DMS153 treated with DMSO at 0.1 percent for 48 hours (cell line): Measurements from ENCODE around the gene CYP2D6.
"Not testable (repeated sequence)": the region's sequence is repeated elsewhere in the genome, so short reads cannot be mapped to it uniquely, and the experiment has no call there.

Experiments used
- DNase-seq: peaks from one replicate; lab custom pipeline; 2025; ENCODE audit not compliant: unreplicated experiment; lab: John Stamatoyannopoulos, UW

Gene CYP2D6

DNA sequence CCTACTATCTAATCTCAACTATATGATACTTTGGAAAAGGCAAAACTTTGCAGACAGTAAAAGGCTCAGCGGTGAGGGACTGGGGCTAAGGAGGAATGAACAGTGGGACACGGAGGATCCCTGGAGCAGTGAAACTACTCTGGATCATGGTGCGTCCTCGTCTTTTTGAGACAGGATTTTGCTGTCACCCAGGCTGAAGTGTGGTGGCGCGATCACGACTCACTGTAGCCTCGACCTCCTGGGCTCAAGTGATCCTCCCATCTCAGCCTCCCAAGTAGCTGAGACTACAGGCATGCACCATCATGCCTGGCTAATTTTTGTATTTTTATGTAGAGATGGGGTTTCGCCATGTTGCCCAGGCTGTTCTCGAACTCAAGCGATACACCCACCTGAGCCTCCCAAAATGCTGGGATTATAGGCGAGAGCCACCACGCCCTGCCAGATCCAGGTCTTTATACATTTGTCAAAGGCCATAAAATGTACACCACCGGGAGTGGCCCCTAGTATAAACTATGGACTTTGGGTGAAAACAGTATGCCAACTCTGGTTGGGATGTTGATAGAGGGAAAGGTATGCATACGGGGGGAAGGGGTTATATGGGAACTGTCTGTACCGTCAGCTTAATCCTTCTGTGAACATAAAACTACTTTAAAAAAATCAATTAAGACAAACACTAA lies 28.0 kb upstream of the CYP2D6 start:
- no peak for DNase-seq

DNA sequence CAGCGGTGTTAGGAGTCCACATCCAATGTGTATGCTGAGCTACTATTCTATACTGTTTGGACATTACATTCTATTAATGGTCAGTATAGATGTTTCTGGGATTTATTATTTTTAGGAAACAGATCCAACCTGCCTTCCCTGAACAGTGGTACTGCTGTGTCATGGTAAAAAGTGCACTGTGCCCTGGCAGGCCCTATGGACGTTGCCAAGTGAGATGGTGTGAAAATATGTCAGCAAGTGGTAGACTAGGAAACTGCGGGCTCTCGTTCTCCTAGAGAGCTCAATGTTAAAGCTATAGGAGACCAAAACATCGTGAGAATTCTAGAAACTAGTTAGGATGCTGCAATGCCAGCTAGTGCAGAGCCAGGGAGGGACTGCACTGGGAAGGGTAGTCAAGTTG lies 26.0 kb upstream of the CYP2D6 start:
- no peak for DNase-seq

DNA sequence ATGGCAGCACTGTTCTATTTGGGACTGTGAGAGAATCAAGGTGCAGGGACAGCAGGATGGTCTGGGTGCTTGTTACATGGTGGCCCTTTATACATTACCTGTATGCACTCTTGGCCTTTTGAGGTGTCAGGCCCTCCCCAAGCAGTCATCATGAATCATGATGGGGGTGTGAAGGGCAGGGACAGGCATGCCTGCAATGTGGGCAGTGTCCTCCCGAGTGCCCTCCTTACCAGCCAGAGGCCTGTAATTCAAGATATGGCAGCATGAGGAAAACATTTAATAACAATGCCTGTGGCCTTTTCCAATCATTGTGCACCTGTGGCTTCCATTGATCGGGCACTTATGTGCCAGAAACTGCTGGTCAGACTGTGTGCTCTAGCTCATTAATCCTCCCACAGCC lies 25.5 kb upstream of the CYP2D6 start:
- DNase-seq = no peak

DNA sequence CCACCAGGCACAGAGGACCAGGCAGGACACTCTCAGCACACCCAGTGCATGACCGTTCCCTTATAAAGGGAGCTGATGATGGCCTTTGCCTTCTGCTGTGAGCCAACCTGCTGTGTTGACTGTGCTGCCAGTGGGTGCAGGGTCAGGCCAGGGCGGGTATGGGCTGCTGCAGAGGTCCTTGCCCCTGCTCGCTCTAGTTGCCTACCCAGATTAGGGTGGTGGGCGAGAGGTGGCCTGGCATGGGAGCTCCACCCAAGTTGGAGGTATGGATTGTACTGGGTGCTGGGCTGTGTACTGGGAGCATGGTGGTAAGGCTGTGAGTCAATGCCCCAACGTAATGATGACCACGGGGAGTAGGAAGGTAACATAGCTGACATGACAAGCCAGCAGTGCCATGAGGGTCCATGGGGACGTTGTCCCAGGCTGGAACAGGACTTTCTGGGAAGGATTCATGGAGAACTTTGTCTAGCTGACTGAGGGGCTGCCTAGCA lies 24.5 kb upstream of the CYP2D6 start:
- DNase-seq = no peak

DNA sequence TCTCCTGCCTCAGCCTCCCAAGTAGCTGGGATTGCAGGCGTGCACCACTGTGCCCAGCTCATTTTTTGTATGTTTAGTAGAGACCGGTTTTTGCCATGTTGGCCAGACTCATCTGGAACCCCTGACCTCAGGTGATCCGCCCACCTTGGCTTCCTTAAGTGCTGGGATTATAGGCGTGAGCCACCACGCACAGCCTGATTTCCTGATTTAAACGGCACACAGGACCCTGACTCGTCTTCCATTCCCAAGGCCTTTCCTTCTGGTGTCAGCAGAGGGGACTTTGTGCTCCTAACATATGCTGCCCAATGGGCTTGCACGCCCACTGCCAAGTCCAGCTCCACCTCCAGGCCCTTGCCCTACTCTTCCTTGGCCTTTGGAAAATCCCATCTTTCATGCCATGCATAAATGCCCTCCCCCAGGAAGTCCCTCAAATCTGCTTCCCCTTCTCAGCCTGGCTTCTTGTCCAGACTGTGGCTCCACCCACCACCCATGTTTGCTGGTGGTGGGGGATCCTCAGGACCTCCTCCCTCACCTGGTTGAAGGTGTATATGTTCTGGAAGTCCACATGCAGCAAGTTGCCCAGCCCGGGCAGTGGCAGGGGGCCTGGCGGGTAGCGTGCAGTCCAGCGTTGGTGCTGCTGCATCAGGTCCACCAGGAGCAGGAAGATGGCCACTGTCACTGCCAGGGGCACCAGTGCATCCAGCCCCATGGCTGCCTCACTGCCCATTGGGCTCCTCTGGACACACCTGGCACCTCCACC lies 23.9 kb upstream of the CYP2D6 start:
- no peak for DNase-seq

DNA sequence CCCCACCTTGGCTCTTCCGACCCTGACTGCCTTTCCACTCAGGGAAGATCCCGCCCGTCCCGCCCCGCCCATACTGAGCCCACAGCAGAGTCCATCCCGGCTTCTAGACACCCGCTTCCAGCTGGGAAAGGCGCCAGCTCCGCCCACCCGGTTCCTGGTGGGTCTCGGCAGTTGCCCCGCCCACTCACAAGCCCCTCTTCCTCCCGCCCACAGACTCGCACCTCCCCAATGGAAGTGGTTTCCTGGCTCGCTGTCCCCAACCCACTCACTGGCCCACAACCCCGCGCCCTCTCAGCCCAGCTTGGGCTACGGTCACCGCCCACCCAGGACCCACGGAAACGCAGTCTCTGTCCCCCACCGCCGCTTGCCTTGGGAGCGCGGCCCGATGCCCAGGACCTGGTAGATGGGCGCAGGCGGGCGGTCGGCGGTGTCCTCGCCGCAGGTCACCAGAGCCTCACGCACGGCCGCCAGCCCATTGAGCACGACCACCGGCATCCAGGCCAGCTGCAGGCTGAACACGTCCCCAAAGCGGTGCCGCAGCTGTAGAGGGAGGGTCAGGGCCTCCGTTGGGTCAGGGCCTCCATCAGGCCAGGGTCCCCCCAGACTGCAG lies 22.2 kb upstream of the CYP2D6 start:
- no peak for DNase-seq

DNA sequence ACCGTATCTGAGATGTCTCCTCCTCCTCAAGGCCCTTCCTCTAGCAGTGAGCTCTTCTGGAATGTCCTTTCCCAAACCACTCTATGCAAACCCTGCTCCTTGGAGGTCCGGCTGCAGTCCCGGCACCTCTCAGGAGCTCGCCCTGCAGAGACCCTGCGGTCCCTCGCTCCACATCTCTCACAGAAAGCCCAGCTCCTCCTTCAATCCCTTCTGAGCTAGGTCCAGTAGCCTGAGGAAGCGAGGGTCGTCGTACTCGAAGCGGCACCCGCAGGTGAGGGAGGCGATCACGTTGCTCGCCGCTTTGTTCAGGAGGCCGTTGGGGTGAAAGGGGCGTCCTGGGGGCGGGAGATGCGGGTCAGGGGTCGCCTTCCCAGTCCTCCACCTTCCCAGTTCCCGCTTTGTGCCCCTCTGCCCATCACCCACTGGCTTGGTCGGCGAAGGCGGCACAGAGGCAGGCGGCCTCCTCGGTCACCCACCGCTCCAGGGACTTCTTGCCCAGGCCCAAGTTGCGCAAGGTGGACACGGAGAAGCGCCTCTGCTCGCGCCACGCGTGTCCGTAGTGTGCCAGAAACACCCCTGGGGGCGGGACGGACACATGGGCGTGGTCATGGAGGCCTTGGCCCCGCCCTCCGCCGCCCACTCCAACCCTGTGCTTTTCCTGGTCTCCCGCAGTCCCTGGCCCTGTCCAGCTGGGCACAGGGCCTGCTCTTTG lies 21.5 kb upstream of the CYP2D6 start:
- DNase-seq = no peak

DNA sequence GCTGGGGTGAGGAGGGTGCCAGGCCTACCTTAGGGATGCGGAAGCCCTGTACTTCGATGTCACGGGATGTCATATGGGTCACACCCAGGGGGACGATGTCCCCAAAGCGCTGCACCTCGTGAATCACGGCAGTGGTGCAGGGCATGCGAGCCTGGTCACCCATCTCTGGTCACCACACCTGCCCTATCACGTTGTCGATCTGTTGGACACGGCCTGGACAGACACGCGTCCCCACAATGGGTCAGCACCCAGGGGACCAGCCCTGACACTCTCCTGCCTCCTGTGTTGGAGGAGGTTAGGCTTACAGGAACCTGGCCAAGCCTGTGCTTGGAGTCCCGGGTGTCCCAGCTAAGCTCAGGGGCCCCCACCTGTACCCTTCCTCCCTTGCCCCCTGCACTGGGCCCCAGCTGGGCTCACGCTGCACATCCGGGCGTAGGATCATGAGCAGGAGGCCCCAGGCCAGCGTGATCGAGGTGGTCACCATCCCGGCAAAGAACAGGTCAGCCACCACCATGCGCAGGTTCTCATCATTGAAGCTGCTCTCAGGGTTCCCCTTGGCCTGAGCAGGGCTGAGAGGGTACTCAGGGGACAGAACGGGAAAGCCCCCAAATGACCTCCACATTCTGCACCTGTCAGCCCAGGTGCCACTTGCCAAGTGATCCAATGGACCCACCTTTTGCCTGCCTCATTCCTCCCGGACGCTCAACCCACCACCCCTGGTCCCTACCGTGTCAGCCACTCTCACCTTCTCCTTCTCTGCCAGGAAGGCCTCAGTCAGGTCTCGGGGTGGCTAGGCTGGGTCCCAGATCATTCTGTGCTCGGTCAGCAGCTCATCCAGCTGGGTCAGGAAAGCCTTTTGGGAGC lies 20.3 kb upstream of the CYP2D6 start:
- DNase-seq = no peak

DNA sequence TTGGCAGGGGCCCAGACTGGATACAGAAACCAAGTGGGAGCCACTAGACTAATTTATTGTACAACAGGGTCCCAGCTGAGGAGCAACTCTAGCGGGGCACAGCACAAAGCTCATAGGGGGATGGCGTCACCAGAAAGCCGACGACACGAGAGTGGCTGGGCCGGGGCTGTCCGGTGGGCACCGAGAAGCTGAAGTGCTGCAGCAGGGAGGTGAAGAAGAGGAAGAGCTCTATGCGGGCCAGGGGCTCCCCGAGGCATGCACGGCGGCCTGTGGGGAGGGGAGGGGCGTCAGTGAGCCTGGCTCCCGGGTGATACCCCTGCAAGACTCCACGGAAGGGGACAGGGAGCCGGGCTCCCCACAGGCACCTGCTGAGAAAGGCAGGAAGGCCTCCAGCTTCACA lies 19.2 kb upstream of the CYP2D6 start:
- not testable (repeated sequence) for DNase-seq

DNA sequence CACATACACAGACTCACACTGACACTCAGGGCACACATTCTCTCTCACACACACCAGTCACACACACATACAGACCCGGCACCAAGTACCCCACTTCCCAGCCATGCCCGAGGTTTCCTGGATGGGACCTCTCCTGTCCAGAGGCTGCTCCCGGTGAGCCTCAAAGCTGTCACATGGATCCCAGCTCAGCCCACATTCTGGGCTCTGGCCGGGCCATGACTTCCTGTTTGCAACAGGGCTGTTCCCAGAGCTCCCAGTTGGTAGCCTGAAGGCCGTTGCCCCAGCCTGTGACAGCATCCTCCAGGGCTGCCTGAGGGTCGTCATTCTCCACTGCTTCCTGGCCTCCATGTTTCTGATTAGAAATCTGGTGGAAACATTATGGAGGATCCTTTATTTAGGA lies 14.6 kb upstream of the CYP2D6 start:
- DNase-seq = no peak

DNA sequence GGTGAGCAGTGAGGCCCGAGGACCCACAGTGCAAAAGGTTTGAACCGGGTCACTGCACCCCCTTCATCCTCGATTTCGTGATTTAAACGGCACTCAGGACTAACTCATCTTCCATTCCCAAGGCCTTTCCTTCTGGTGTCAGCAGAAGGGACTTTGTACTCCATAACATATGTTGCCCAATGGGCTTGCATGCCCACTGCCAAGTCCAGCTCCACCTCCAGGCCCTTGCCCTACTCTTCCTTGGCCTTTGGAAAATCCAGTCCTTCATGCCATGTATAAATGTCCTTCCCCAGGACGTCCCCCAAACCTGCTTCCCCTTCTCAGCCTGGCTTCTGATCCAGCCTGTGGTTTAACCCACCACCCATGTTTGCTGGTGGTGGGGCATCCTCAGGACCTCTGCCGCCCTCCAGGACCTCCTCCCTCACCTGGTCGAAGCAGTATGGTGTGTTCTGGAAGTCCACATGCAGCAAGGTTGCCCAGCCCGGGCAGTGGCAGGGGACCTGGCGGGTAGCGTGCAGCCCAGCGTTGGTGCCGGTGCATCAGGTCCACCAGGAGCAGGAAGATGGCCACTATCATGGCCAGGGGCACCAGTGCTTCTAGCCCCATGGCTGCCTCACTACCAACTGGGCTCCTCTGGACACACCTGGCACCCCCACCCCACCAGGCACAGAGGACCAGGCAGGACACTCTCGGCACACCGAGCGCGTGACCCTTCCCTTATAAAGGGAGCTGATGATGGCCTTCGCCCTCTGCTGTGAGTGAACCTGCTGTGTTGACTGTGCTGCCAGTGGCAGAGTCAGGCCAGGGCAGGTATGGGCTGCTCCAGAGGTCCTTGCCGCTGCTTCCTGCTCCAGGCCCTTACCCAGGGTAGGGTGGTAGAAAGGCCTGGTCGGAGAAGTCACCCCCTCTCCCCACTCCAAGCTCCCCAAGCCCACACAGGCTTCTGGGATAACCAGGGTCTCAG lies 13.5 kb upstream of the CYP2D6 start:
- DNase-seq = not testable (repeated sequence)

DNA sequence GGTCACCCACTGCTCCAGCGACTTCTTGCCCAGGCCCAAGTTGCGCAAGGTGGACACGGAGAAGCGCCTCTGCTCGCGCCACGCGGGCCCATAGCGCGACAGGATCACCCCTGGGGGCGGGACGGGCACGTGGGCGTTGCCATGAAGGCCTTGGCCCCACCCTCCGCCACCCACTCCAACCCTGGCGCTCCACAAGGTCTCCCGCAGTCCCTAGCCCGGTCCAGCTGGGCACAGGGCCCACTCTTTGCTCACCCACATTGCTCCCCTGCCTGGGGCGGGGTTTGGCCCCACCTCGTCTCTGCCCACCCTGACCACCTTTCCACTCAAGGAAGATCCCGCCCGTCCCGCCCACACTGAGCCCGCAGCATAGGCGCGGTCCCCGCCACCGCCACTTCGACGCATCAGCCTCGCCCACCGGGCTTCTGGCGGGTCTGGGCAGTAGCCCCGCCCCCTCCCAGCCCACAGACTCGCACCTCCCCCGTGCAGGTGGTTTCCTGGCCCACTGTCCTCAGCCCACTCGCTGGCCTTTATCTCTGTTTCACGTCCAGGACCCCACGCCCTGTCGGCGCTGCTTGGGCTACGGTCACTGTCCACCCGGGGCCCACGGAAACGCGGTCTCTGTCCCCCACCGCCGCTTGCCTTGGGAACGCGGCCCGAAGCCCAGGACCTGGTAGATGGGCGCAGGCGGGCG lies 12.3 kb upstream of the CYP2D6 start:
- DNase-seq = no peak

DNA sequence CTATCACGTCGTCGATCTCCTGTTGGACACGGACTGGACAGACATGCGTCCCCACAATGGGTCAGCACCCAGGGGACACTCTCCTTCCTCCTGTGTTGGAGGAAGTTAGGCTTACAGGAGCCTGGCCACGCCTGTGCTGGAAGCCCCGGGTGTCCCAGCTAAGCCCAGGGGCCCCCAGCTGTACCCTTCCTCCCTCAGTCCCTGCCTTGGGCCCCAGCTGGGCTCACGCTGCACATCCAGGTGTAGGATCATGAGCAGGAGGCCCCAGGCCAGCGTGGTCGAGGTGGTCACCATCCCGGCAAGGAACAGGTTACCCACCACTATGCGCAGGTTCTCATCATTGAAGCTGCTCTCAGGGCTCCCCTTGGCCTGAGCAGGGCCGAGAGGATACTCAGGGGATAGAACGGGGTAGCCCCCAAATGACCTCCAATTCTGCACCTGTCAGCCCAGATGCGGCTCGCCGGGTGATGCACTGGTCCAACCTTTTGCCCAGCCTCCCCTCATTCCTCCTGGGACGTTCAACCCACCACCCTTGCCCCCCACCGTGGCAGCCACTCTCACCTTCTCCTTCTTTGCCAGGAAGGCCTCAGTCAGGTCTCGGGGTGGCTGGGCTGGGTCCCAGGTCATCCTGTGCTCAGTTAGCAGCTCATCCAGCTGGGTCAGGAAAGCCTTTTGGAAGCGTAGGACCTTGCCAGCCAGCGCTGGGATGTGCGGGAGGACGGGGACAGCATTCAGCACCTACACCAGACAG lies 10.9 kb upstream of the CYP2D6 start:
- DNase-seq = not testable (repeated sequence)

DNA sequence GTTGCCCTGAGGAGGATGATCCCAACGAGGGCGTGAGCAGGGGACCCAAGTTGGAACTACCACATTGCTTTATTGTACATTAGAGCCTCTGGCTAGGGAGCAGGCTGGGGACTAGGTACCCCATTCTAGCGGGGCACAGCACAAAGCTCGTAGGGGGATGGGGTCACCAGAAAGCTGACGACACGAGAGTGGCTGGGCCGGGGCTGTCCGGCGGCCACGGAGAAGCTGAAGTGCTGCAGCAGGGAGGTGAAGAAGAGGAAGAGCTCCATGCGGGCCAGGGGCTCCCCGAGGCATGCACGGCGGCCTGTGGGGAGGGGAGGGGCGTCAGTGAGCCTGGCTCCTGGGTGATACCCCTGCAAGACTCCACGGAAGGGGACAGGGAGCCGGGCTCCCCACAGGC lies 9.5 kb upstream of the CYP2D6 start:
- not testable (repeated sequence) for DNase-seq

DNA sequence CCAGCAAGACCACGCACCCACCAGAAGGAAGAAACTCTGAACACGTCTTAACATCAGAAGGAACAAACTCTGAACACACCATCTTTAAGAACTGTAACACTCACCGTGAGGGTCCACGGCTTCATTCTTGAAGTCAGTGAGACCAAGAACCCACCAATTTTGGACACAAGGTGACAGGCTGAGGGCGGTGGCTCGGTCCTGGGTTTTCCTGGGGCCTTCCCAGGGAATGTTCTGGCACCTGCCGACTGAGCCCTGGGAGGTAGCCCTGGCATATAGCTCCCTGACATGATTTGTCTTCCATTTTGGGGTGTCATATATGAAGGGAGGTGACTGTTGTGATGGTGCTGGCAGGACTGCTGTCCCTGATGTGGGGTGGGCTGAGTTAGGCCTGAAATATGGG lies 8.9 kb upstream of the CYP2D6 start:
- DNase-seq = not testable (repeated sequence)

DNA sequence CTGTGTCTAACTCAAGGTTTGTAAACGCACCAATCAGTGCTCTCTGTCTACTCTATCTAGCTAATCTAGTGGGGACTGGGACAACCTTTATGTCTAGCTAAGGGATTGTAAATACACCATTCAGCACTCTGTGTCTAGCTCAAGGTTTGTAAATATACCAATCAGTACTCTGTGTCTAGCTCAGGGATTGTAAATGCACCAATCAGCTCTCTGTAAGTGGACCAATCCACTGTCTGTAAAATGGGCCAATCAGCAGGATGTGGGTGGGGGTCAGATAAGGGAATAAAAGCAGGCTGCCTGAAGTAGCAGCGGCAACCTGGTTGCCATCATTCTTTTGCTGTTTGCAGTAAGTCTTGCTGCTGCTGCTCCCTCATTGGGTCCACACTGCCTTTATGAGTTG lies 8.4 kb upstream of the CYP2D6 start:
- DNase-seq = no peak

DNA sequence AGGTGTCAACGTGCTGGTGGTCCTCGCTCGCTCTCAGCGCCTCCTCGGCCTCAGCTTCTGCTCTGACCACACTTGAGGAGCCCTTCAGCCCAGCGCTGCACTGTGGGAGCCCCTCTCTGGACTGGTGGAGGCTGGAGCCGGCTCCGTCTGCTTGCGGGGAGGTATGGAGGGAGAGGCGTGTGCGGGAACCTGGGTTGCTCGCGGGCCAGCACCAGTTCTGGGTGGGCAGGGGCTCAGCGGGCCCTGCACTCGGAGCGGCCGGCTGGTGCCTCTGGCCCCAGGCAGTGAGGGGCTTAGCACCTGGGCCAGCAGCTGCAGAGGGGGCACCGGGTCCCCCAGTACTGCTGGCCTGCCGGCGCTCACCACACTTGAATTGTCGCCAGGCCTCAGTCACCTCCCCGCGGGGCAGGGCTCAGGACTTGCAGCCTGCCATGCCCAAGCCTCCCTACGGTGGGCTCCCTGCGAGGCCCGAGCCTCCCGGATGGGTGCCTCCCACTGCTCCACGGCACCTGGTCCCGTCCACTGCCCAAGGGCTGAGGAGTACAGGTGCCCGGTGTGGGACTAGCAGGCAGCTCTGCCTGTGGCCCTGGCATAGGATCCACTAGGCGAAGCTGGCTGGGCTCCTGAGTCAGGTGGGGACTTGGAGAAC lies 7.6 kb upstream of the CYP2D6 start:
- DNase-seq = no peak

DNA sequence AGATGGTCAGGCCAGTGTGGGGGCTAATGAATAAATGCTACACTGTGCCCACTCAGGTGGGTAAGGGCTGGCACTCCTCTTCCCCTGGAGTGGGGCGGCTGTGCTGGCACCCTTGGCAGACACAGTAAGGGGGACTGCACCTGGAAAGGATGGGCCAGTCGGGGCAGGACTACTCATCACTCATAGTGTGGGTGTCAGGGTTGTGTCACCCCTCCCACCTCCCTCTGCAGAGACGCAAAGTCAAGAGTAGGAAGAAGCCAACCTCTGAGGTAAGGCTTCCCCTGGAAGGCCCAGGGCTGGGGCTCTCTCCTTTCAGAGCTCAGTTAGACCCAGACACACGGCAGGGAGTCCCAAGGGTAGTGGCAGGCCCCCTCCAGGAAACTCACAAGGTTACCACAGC lies 5.1 kb upstream of the CYP2D6 start:
- DNase-seq = not testable (repeated sequence)
